PC-9 (cell line): ENCODE measurements around the gene SLC39A1. TPM values are rescaled to one million over a fixed set of nuclear protein-coding genes. Genes with fewer than 3 reads are reported as not detected.

Experiments
- BruUV-seq: library from RNA; stranded (reverse); fragments of 400-500 nt; replicated peaks from 2 replicates; lab custom pipeline; 2021; lab: Mats Ljungman, UMichigan
- CTCF ChIA-PET: fragments of 300-600 bp; sonication (Branson Sonifier 250); formaldehyde crosslinking; loops from one replicate; lab custom pipeline; 2022; ENCODE audit warnings: antibody characterized with exemption; lab: Charles Lee
- POLR2A ChIA-PET: fragments of 300-600 bp; sonication (Branson Sonifier 250); formaldehyde crosslinking; loops from one replicate; lab custom pipeline; 2022; ENCODE audit warnings: antibody characterized with exemption; ENCODE audit not compliant: unreplicated experiment; lab: Charles Lee
- DNase-seq, 2 experiments: peaks; one replicate each; pipeline versions ENCODE4 v3.0.0 to v3.0.0-alpha.2; 2015 to 2022; ENCODE audit warnings: mixed read lengths in 1 of 2
- H2AFZ ChIP-seq: fragments of 200-600 bp; sonication (generic); 2 replicates; pipeline ENCODE4 v1.8.1; 2017; ENCODE audit warnings: antibody characterized with exemption
- H3F3A ChIP-seq: fragments of 200-600 bp; sonication (generic); 2 replicates; pipeline ENCODE4 v1.8.1; 2017; ENCODE audit warnings: antibody characterized with exemption, mild to moderate bottlenecking, low read depth; ENCODE audit not compliant: insufficient read depth
- H3K27ac ChIP-seq: fragments of 200-600 bp; sonication (generic); 2 replicates; pipeline ENCODE4 v1.6.1; 2016; ENCODE audit warnings: mixed run types
- H3K27me3 ChIP-seq: fragments of 200-600 bp; sonication (generic); 2 replicates; pipeline ENCODE4 v1.6.1; 2016; ENCODE audit warnings: low read depth, mixed run types; ENCODE audit not compliant: insufficient read depth
- H3K36me3 ChIP-seq: fragments of 200-600 bp; sonication (generic); 2 replicates; pipeline ENCODE4 v1.6.1; 2016; ENCODE audit warnings: low read depth, mixed run types
- H3K4me1 ChIP-seq: fragments of 200-600 bp; sonication (generic); replicated peaks from 2 replicates; pipeline ENCODE4 v1.6.1; 2016; ENCODE audit warnings: mixed run types; ENCODE audit not compliant: insufficient read depth
- H3K4me2 ChIP-seq: fragments of 200-600 bp; sonication (generic); 2 replicates; pipeline ENCODE4 v1.6.1; 2017; ENCODE audit warnings: mixed run types
- H3K4me3 ChIP-seq: fragments of 200-600 bp; sonication (generic); 2 replicates; pipeline ENCODE4 v1.6.1; 2016; ENCODE audit warnings: mixed run types
- H3K79me2 ChIP-seq: fragments of 200-600 bp; sonication (generic); 2 replicates; pipeline ENCODE4 v1.6.1; 2017; ENCODE audit warnings: low read depth, mixed run types
- H3K9me2 ChIP-seq: fragments of 200-600 bp; sonication (generic); 2 replicates; pipeline ENCODE4 v1.8.1; 2017; ENCODE audit warnings: mild to moderate bottlenecking; ENCODE audit not compliant: insufficient read depth
- H3K9me3 ChIP-seq: fragments of 200-600 bp; sonication (generic); 2 replicates; pipeline ENCODE4 v1.8.1; 2016; ENCODE audit warnings: low read depth; ENCODE audit not compliant: insufficient read depth
- H4K20me1 ChIP-seq: fragments of 200-600 bp; sonication (generic); 2 replicates; pipeline ENCODE4 v1.8.1; 2017; ENCODE audit not compliant: insufficient read depth
- CTCF ChIP-seq: fragments of 200-600 bp; sonication (generic); conservative IDR thresholded peaks from 2 replicates; pipeline ENCODE4 v1.6.1; 2017; ENCODE audit warnings: mixed run types, antibody characterized with exemption, mild to moderate bottlenecking, moderate library complexity
- EZH2 ChIP-seq: fragments of 200-600 bp; sonication (generic); IDR thresholded peaks from 2 replicates; pipeline ENCODE4 v1.8.0; 2017; ENCODE audit warnings: antibody characterized with exemption, low read depth
- intact Hi-C: fragments of 100-400 bp; cut with micrococcal nuclease; formaldehyde crosslinking; loops from one replicate; pipeline ENCODE4 v1.10.0; 2022; ENCODE audit not compliant: unreplicated experiment
- total RNA-seq: library from RNA; stranded (reverse); gene quantifications from 2 replicates; pipeline ENCODE4 v1.2.3, GENCODE V29; 2021

SLC39A1 gene
- total RNA-seq, 1 experiment from 2014 or later = 141 TPM

GRCh38 chr1:153936011-153936802 lies 27.1 kb downstream of the SLC39A1 start:
- H3K27ac ChIP-seq = no peak overlapping the region
- no peaks in the 10 kb centered on the region for H3K4me1 ChIP-seq
- H3K4me3 ChIP-seq = no peak overlapping the region
- H3K36me3 ChIP-seq = no peaks in the 10 kb centered on the region
- no peak overlapping the region for H3K4me2 ChIP-seq
- no peaks in the 10 kb centered on the region for H3K9me2 ChIP-seq
- intact Hi-C loops = no loop called here
- TF ChIP-seq EZH2 (no peak), CTCF (no peak)
- ChIA-PET CTCF (no interaction called here), POLR2A (no interaction called here)
- no peak overlapping the region for H2AFZ ChIP-seq
- no peaks in the 10 kb centered on the region; the same call in 1 of the 2 replicates for H4K20me1 ChIP-seq
- no peaks in the 10 kb centered on the region for H3F3A ChIP-seq
- no peaks in the 10 kb centered on the region for H3K79me2 ChIP-seq
- H3K27me3 ChIP-seq = no peaks in the 10 kb centered on the region
- BruUV-seq = no TSS peak
- no peaks in the 10 kb centered on the region for H3K9me3 ChIP-seq
- no peak for DNase-seq

- H3K4me2 ChIP-seq = no peak overlapping the region
- H3K4me1 ChIP-seq = no peaks in the 10 kb centered on the region
- H3K79me2 ChIP-seq = no peaks in the 10 kb centered on the region
- TF ChIP-seq EZH2 (no peak), CTCF (no peak)
- H3K27me3 ChIP-seq = no peaks in the 10 kb centered on the region
- no peak for DNase-seq
- ChIA-PET POLR2A (interaction anchor here (0.6 kb wide), 1 partner anchor 12 kb away, joined by 15 read pairs; no protein-coding TSS in a partner anchor), CTCF (no interaction called here)
- no peaks in the 10 kb centered on the region for H3K36me3 ChIP-seq
- no peak overlapping the region for H2AFZ ChIP-seq
- no peaks in the 10 kb centered on the region for H3F3A ChIP-seq
- H3K27ac ChIP-seq = no peak overlapping the region
- intact Hi-C loops = no loop called here
- no TSS peak for BruUV-seq
- H3K9me2 ChIP-seq = no peaks in the 10 kb centered on the region
- H3K4me3 ChIP-seq = no peak overlapping the region
- no peaks in the 10 kb centered on the region; the same call in 1 of the 2 replicates for H4K20me1 ChIP-seq
- no peaks in the 10 kb centered on the region for H3K9me3 ChIP-seq
Measured at GRCh38 chr1:153934746-153935145, 28.6 kb downstream of the SLC39A1 start.

- DNase-seq = no peak
- H4K20me1 ChIP-seq = no peaks in the 10 kb centered on the region
- no TSS peak for BruUV-seq
- H3K79me2 ChIP-seq = no peaks in the 10 kb centered on the region
- H3K4me1 ChIP-seq = no peaks in the 10 kb centered on the region
- no peak overlapping the region for H3K4me3 ChIP-seq
- TF ChIP-seq CTCF (no peak), EZH2 (no peak)
- 0 out of 2 replicates have a peak, but pooled peaks cover under 1% of the 10 kb centered on the region for H3F3A ChIP-seq
- H3K9me3 ChIP-seq = no peaks in the 10 kb centered on the region
- H3K36me3 ChIP-seq = no peaks in the 10 kb centered on the region
- no peak overlapping the region for H2AFZ ChIP-seq
- H3K27me3 ChIP-seq = no peaks in the 10 kb centered on the region
- no peak overlapping the region for H3K4me2 ChIP-seq
- H3K27ac ChIP-seq = no peak overlapping the region
- intact Hi-C loops = no loop called here
- ChIA-PET CTCF (interaction anchor here (0.6 kb wide), 1 partner anchor 1997 kb away, joined by 3 read pairs; no protein-coding TSS in a partner anchor), POLR2A (no interaction called here)
- no peaks in the 10 kb centered on the region for H3K9me2 ChIP-seq
Measured at GRCh38 chr1:153933955-153934354, 29.4 kb downstream of the SLC39A1 start.
